NCI-H1105 treated with DMSO at 0.1 percent for 48 hours (cell line): ENCODE results near the gene OR4C12.
"Not testable (repeated sequence)": the region's sequence is repeated elsewhere in the genome, so short reads cannot be mapped to it uniquely, and the experiment has no call there.

Experiments
- DNase-seq: peaks from one replicate; lab custom pipeline; 2025; lab: John Stamatoyannopoulos, UW

Gene OR4C12

DNA sequence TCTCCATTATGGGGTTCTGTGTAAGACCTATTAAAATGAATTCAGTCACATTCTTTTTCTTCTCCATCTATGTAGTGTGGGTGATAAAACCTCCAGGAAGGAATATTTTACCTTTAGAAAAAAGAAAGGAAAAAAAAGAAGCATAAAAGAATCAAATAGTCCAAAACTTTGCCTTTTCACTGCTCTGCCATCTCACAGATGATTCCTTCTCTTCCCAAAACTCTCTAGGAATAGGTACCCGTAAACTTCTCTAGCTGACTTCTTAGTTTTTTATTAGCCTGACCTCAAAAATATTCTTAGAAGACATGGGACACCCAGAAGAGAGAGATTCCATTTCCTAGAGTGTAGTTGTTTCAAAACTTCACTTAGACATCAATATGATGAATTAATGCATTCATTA is at the start of gene OR4C12:
Gene OR4C12, minus strand, starts transcription at position 101 of the 400 bp plus-strand sequence. Its CDS starts 34 bp downstream, at position 67.
- DNase-seq, result not testable (repeated sequence)

DNA sequence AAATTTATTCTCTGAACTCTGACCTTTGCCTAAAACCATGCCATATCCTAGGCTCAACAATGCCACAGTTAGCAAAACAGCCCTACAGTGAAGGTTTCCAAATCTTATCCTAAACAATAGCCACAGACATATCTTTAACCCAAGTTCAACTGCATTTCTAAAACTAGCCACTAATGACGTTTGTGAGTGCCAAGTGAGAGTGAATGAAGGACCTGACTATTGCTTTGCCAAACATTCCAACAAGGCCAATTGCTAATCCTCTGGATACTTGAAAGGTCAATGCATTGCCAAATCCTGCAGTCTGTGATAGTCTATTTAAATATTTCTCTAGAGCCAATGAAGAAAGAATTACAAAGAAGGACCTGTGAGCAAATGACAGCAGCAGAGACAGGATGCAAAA is 47.9 kb upstream of the OR4C12 start:
- DNase-seq, result no peak

GRCh38 chr11:49995565-49995964 is 13.2 kb upstream of the OR4C12 start:
- DNase-seq, result peak; percentile 77

DNA sequence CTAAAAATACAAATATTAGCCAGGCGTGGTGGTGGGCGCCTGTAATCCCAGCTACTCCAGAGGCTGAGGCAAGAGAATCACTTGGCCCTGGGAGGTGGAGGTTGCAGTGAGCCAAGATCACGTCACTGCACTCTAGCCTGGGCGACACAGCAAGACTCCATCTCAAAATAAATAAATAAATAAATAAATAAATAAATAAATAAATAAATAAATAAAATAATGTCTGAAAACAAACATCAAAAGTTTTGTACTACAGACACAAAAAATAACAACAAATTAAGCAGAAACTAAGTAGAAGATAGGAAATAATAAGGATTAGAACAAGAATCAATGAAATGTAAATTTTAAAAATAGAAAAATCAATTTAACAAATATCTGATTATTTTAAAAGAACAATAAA is 8.9 kb downstream of the OR4C12 start:
- DNase-seq, result not testable (repeated sequence)

DNA sequence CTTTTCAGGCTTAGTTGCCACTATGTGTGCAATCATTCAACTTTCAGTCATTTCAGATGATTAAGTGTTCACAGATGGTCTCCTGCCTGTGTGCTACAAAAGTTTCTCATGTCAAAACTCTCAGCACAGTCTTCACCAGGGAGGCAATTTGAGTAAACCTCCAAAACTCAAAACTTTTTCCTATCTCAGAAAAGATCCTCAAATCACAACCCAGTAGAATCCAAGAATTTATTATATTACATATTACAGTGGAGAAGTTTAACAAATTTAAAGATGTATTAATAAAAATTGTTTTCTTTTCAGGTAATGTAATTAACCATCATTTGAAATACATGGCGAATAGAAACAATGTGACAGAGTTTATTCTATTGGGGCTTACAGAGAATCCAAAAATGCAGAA is 30.2 kb downstream of the OR4C12 start, which contains the start of gene OR4C13:
Gene OR4C13, plus strand, starts transcription at position 301 of the 400 bp plus-strand sequence. Its CDS starts 32 bp downstream, at position 333.
- no peak for DNase-seq

- not testable (repeated sequence) for DNase-seq
Measured at GRCh38 chr11:49948701-49949100, 33.6 kb downstream of the OR4C12 start.
